Activated naive CD4-positive, alpha-beta T cell treated with anti-CD3 and anti-CD28 coated beads, Interleukin-2, amount 50 U/mL, for 24 hours (primary cell): ENCODE results near the gene SIPA1L2.

ENCODE experiments used
- H3K27ac Mint-ChIP-seq: one replicate; pipeline ENCODE4 v1.8.0; 2021; ENCODE audit warnings: mild to moderate bottlenecking, mixed read lengths
- H3K27me3 Mint-ChIP-seq: one replicate; pipeline ENCODE4 v1.8.0; 2021; ENCODE audit warnings: mixed read lengths
- H3K36me3 Mint-ChIP-seq: one replicate; pipeline ENCODE4 v1.8.0; 2021; ENCODE audit warnings: mixed read lengths
- H3K4me1 Mint-ChIP-seq: one replicate; pipeline ENCODE4 v1.8.0; 2021; ENCODE audit warnings: mixed read lengths
- H3K4me3 Mint-ChIP-seq: one replicate; pipeline ENCODE4 v1.8.0; 2021; ENCODE audit warnings: mild to moderate bottlenecking, mixed read lengths
- H3K9me3 Mint-ChIP-seq: one replicate; pipeline ENCODE4 v1.8.0; 2021; ENCODE audit warnings: mixed read lengths

Gene SIPA1L2

DNA sequence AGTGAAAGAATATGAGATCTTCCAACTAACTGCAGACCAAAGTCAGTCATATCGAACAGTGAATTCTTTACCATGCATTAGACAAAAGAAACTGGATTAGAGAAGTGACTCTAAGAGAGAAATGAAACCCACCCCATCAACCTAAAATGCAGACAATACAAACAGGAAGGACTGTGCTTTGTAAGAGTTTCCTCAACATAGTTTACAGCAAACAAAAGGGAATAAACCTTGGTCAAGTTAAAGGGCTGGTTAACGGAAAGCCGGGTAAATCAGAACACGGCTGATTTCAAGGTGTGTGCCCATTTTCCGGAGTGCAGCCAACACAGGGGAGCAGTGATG is 39.2 kb downstream of the SIPA1L2 start:
- Mint-ChIP-seq H3K36me3 (no peaks in the 10 kb centered on the region), H3K4me3 (no peak overlapping the region), H3K4me1 (peaks cover 8% of the 10 kb centered on the region), H3K27me3 (no peaks in the 10 kb centered on the region), H3K9me3 (no peaks in the 10 kb centered on the region), H3K27ac (no peak overlapping the region)

- H3K27me3 Mint-ChIP-seq = no peaks in the 10 kb centered on the region
- H3K36me3 Mint-ChIP-seq = no peaks in the 10 kb centered on the region
- H3K4me3 Mint-ChIP-seq = no peak overlapping the region
- peaks cover 8% of the 10 kb centered on the region for H3K4me1 Mint-ChIP-seq
- H3K27ac Mint-ChIP-seq = no peak overlapping the region
- no peaks in the 10 kb centered on the region for H3K9me3 Mint-ChIP-seq
Observed at GRCh38 chr1:232589812-232590743, 39.9 kb downstream of the SIPA1L2 start.

DNA sequence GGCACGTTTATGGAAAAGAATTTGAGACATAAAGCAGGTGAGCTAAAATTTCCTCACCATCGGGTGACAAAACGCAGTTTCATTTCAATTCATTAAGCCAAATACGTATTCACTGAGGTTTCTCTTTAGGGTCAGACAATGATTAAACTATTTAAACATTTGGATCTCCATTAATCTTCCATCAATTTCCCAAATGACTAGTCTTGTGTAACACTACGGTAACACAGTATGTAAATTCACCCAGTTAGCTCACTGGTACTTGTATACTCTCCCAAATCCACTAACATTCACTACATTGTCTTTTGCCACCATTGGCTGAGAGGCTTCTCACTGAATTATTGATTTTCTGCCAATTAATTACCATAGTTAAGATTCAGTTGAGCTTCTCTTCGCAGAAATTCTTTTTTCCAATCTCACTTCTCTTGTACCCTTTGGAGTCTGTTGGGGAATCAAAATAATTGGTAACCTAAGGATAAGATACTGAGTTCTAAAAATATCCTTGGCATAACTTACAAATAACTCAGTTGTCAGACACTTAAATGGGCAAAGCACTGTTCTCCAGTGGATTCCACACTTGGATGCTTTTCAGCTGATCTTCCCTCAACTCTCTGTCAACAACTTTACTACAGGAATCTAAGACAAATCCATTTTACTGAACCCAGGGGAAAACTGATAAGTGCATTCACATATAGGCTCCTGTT is 40.7 kb downstream of the SIPA1L2 start:
- Mint-ChIP-seq H3K27me3 (no peaks in the 10 kb centered on the region), H3K4me3 (no peak overlapping the region), H3K9me3 (no peaks in the 10 kb centered on the region), H3K27ac (no peak overlapping the region), H3K36me3 (no peaks in the 10 kb centered on the region), H3K4me1 (peaks cover 8% of the 10 kb centered on the region)

GRCh38 chr1:232587141-232588008 is 42.6 kb downstream of the SIPA1L2 start:
- no peak overlapping the region for H3K4me3 Mint-ChIP-seq
- H3K36me3 Mint-ChIP-seq = no peaks in the 10 kb centered on the region
- H3K9me3 Mint-ChIP-seq = no peaks in the 10 kb centered on the region
- peaks cover 5% of the 10 kb centered on the region for H3K4me1 Mint-ChIP-seq
- H3K27me3 Mint-ChIP-seq = no peaks in the 10 kb centered on the region
- H3K27ac Mint-ChIP-seq = no peak overlapping the region

DNA sequence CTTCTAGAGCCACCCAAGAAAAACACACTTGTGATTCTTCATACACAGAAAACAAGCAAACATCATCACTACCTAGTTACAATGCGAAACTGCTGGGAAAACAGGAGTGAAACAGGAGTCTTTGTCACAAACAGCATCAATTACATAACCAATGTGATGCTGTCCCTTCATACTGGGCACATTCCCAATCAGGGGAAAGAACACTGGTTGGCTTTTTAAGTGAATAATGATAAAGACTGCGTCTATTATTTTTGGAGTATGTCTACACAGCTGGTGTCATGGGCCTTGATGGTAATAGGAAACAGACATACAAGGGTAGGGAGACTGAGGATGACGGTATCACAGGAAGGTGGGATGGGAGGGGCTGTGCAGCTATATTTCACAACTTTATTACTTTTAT is 43.3 kb downstream of the SIPA1L2 start:
- Mint-ChIP-seq H3K4me3 (no peak overlapping the region), H3K4me1 (peaks cover 5% of the 10 kb centered on the region), H3K27me3 (no peaks in the 10 kb centered on the region), H3K9me3 (no peaks in the 10 kb centered on the region), H3K27ac (no peak overlapping the region), H3K36me3 (no peaks in the 10 kb centered on the region)

GRCh38 chr1:232585486-232585885 is 44.4 kb downstream of the SIPA1L2 start:
- H3K4me1 Mint-ChIP-seq = peaks cover 5% of the 10 kb centered on the region
- no peak overlapping the region for H3K27ac Mint-ChIP-seq

GRCh38 chr1:232581932-232582331 is 48.0 kb downstream of the SIPA1L2 start:
- Mint-ChIP-seq H3K9me3 (no peaks in the 10 kb centered on the region), H3K27me3 (no peaks in the 10 kb centered on the region), H3K4me3 (no peak overlapping the region), H3K4me1 (peaks cover 30% of the 10 kb centered on the region), H3K36me3 (no peaks in the 10 kb centered on the region), H3K27ac (no peak overlapping the region)

More at GRCh38 chr1:232585486-232585885, 44.4 kb downstream of the SIPA1L2 start:
- H3K36me3 Mint-ChIP-seq = no peaks in the 10 kb centered on the region
- no peak overlapping the region for H3K4me3 Mint-ChIP-seq
- no peaks in the 10 kb centered on the region for H3K27me3 Mint-ChIP-seq
- H3K9me3 Mint-ChIP-seq = no peaks in the 10 kb centered on the region
